Kidney (tissue), 14 donors: ENCODE measurements around the gene SUGCT. TPM values are rescaled to one million over a fixed set of nuclear protein-coding genes. Genes with fewer than 3 reads are reported as not detected.
A peak's percentile ranks its signal among the peaks of the same experiment; 100 is the strongest.

ENCODE experiments used
- DNase-seq, 5 donors: peaks; one replicate each; pipeline ENCODE4 v3.0.0-alpha.2; 2013 to 2020
- FAIRE-seq: peaks from 2 replicates; lab custom pipeline; 2012; peaks lifted over from hg19 to GRCh38; lab: Jason Lieb, UNC
- H3K27ac ChIP-seq, 2 donors: one replicate each; pipeline ENCODE4 v1.7.0; 2013; ENCODE audit warnings: low read depth in 2 of 2, low read length in 2 of 2, inconsistent platforms in 1 of 2
- H3K27me3 ChIP-seq: one replicate; pipeline ENCODE4 v1.7.1; 2013; ENCODE audit warnings: low read length, inconsistent platforms; ENCODE audit not compliant: control insufficient read depth, insufficient read depth
- H3K36me3 ChIP-seq, 3 donors: one replicate each; pipeline versions ENCODE4 v1.7.0 to v1.7.1; 2013; ENCODE audit warnings: low read length in 3 of 3, control low read depth in 1 of 3, inconsistent platforms in 1 of 3; ENCODE audit not compliant: insufficient read depth in 3 of 3, control insufficient read depth in 2 of 3
- H3K4me1 ChIP-seq, 3 donors: one replicate each; pipeline versions ENCODE4 v1.7.0 to v1.7.1; 2013; ENCODE audit warnings: low read length in 3 of 3, inconsistent platforms in 1 of 3, low read depth in 1 of 3; ENCODE audit not compliant: control insufficient read depth in 2 of 3, insufficient read depth in 2 of 3
- H3K4me3 ChIP-seq, 3 donors: one replicate each; pipeline versions ENCODE4 v1.7.0 to v1.8.1; 2013; ENCODE audit warnings: low read length in 3 of 3, control low read depth in 1 of 3, inconsistent platforms in 1 of 3
- H3K9ac ChIP-seq, 3 donors: one replicate each; pipeline versions ENCODE4 v1.7.0 to v1.7.1; 2013; ENCODE audit warnings: low read length in 3 of 3, control low read depth in 1 of 3, inconsistent platforms in 1 of 3
- H3K9me3 ChIP-seq, 3 donors: one replicate each; pipeline versions ENCODE4 v1.7.0 to v1.7.1; 2013; ENCODE audit warnings: low read length in 3 of 3, control low read depth in 1 of 3, inconsistent platforms in 1 of 3; ENCODE audit not compliant: control insufficient read depth in 2 of 3, insufficient read depth in 1 of 3
- CTCF ChIP-seq: IDR thresholded peaks from 3 replicates; pipeline ENCODE4 v1.5.1; 2012; ENCODE audit warnings: mild to moderate bottlenecking, moderate library complexity, borderline replicate concordance; ENCODE audit not compliant: insufficient read depth; ENCODE audit errors: extremely low read depth
- intact Hi-C: fragments of 100-400 bp; cut with DNase I; formaldehyde crosslinking; loops from one replicate; pipeline ENCODE4 v1.11.1; 2022
- polyA plus RNA-seq: library from polyadenylated mRNA; stranded (reverse); fragments of 350-450 nt; fragmentation: Illumina TruSeq; extraction: RNeasy Lipid Tissue Mini Kit (QIAGEN cat#74804); gene quantifications from one replicate; pipeline ENCODE4 v1.2.3, GENCODE V29; 2014; ENCODE audit warnings: low read depth, low replicate concordance; ENCODE audit not compliant: insufficient read depth
- total RNA-seq: library from RNA; stranded (reverse); fragmentation: NEBNext Ultra II Directional; extraction: Animal tissue kit (Norgen Biotek cat#: 25700); gene quantifications from one replicate; pipeline ENCODE4 v1.2.1, GENCODE V29; 2021
- donor health status: control.
- donor health status: control.
- donor health status: control.
- donor health status: control.
- donor health status: control.
- donor health status: DM: yes; HTN: yes; CAD: no.
- donor health status: Normal renal cell carcinoma (clear cell type).

SUGCT gene
- total and polyA plus RNA-seq, 2 donors from 2014 or later, result 7.6 to 45.1 TPM

GRCh38 chr7:40544221-40544723 is 409.5 kb downstream of the SUGCT start:
- DNase-seq (peak in 3 of 5 donors; percentile 17 to 45 (median 28)), FAIRE-seq (no peak)
- intact Hi-C loops, result no loop called here
- H3K27ac ChIP-seq, result no peak overlapping the region
- H3K27me3 ChIP-seq, result no peaks in the 10 kb centered on the region
- H3K36me3 ChIP-seq, result no peaks in the 10 kb centered on the region
- H3K4me3 ChIP-seq, result no peak overlapping the region
- TF ChIP-seq CTCF, result no peak
- H3K9me3 ChIP-seq, result no peaks in the 10 kb centered on the region
- H3K9ac ChIP-seq, result no peak overlapping the region
- H3K4me1 ChIP-seq, result peaks cover 0 to 2% (median 0%) of the 10 kb centered on the region in 3 donors

- H3K4me3 ChIP-seq, result no peak overlapping the region
- H3K9me3 ChIP-seq, result no peaks in the 10 kb centered on the region
- no peak overlapping the region for H3K9ac ChIP-seq
- no peaks in the 10 kb centered on the region for H3K27me3 ChIP-seq
- no peak for DNase-seq
- no peak for TF ChIP-seq CTCF
- no peak overlapping the region for H3K27ac ChIP-seq
- H3K4me1 ChIP-seq, result peaks cover 0 to 2% (median 0%) of the 10 kb centered on the region in 3 donors
- H3K36me3 ChIP-seq, result no peaks in the 10 kb centered on the region
- no peak for FAIRE-seq
- intact Hi-C loops, result no loop called here
Observed at GRCh38 chr7:40544871-40545303, 410.1 kb downstream of the SUGCT start.

- no peak overlapping the region for H3K9ac ChIP-seq
- intact Hi-C loops, result no loop called here
- TF ChIP-seq CTCF, result no peak
- no peaks in the 10 kb centered on the region for H3K36me3 ChIP-seq
- H3K27ac ChIP-seq, result no peak overlapping the region
- H3K27me3 ChIP-seq, result no peaks in the 10 kb centered on the region
- DNase-seq (no peak), FAIRE-seq (no peak)
- H3K4me1 ChIP-seq, result peaks cover 0 to 2% (median 0%) of the 10 kb centered on the region in 3 donors
- H3K4me3 ChIP-seq, result no peak overlapping the region
- no peaks in the 10 kb centered on the region for H3K9me3 ChIP-seq
Observed at GRCh38 chr7:40545739-40546138, 410.9 kb downstream of the SUGCT start.
